Measurements from ENCODE around the gene ERGIC1.
A peak's percentile ranks its signal among the peaks of the same experiment; 100 is the strongest.

Gene ERGIC1

DNA sequence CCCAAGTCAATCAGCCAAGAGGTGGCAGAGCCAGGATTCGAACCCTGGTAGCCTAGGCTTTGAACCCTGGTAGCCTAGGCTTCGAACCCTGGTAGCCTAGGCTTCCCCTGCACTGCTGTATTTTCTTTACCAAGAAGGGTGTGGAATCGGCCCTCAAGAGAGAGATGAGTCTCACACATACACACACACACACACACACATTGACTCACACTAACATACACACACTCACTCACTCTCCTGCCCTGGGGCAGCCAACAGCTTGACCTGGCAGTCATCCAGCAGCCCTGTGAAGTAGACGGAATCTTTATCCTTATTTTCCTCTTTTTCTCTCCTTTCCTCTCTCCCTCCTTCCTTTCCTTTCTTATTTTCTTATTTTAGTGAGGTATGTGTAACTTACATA is 69.7 kb downstream of the ERGIC1 start:
- peak; percentile 54 for DNase-seq

- DNase-seq: no peak
Observed at GRCh38 chr5:172904312-172904642, 70.2 kb downstream of the ERGIC1 start.

- DNase-seq: no peak
Observed at GRCh38 chr5:172904643-172905345, 70.7 kb downstream of the ERGIC1 start.

DNA sequence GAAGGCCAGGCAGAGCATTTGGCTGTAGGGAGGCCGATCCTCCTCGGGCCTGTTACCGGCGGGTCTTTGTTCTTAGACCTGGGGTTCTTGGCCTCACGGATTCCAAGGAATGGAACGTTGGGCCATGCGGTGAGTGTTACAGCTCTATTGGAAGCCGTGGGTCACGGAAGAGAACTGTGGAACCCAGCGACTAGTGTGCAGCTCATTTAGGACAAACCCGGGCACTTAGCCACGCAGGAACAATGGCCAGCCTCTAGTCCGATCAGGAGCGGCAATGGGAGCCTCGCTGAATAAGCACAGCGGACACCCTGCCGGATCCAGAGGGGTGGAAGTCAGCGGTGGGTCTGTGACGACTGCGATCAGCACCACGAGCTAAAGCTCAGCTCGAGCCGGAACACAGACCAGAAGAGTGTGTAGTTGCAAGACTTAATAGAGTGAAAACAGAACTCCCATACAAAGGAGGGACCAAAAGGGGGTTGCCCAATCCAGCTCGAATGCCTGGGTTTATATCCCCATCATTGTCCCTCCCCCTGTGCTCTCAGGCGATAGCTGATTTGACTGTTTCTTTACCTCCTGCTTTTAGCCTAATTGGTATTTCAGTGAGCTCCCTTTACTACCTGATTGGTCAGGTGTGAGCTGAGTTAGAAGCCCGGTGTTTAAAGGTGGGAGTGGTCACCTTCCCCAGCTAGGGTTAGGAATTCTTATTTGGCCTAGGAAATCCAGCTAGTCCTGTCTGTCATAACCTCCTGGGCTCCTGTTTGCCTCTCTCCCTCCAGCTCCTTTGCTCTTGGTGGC is 71.5 kb downstream of the ERGIC1 start:
- no peak for DNase-seq

DNA sequence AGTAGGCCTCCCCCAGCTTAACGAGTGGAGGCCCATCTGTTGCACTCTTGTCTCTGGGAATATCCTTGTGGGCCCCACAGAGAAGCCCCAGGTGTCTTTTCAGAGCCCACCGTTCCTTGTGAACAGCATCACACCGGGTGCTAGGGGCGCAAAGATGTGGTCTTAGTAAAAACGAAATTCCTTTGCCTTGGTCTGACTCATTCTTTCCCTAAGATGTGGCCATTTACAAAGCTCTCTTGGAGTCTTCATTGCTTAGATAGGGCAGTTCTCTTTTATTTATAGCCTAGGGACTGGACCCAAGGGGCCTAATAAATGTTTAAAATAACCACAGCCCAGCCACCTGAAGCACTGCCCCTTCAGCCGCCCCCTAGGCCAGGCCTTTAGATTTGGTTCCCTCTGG is 72.4 kb downstream of the ERGIC1 start:
- no peak for DNase-seq

GRCh38 chr5:172906888-172907287 is 72.8 kb downstream of the ERGIC1 start:
- no peak for DNase-seq

DNA sequence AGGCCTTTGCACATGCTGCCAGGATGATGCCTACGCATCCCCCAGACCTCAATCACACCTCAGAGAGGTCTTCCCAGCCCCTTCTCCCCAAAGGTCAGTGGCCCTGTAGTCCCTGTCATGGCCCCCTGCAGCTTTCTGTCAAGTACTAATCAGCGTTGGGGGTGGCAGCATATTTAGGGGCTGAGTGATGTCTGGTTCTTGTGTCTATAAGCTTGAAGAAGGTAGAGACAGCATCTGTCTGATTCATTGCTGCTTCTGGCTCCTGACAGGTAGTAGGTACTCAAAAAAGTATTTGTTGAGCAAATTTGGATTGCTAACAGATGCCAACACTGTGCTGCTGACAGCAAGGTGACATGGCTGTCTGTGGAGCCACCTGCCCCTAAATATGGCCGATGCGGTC is 73.6 kb downstream of the ERGIC1 start:
- DNase-seq: no peak

DNA sequence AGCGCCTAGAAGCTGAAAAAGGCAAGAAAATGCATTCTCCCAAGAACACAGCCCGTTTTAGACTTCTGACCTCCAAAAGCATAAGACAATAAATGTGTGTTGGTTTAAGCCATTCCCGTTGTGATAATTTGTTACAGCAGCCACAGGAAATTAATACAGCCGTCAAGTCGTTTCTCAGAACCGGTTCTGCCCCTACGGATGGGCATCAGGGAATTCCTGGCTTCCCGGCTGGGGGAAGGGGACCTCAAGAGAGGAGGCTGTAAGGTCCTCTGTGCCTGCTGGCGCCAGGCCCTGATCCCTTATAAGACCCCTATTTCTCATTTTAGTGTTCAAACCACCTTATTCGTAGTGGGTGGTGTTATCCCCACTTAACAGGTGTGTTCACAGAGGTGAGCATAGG is 74.6 kb downstream of the ERGIC1 start:
- DNase-seq: no peak

- no peak for DNase-seq
Observed at GRCh38 chr5:172909931-172910502, 76.0 kb downstream of the ERGIC1 start.

GRCh38 chr5:172910828-172911627 is 77.0 kb downstream of the ERGIC1 start:
- no peak for DNase-seq

DNA sequence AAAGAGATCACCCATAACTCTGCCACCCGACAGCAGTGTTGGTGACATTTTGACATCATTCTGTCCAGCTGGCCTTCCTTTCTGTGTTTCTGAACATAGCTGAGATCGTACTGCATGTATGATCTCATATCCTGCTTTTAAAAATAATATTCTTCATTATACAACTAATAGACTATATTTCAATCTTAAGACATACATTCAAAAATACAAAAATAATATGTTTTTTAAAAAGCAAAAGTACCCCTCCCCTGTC is 77.5 kb downstream of the ERGIC1 start:
- DNase-seq: no peak

- DNase-seq: no peak
Observed at GRCh38 chr5:172911976-172912375, 77.9 kb downstream of the ERGIC1 start.

- no peak for DNase-seq
Observed at GRCh38 chr5:172913117-172913850, 79.2 kb downstream of the ERGIC1 start.

DNA sequence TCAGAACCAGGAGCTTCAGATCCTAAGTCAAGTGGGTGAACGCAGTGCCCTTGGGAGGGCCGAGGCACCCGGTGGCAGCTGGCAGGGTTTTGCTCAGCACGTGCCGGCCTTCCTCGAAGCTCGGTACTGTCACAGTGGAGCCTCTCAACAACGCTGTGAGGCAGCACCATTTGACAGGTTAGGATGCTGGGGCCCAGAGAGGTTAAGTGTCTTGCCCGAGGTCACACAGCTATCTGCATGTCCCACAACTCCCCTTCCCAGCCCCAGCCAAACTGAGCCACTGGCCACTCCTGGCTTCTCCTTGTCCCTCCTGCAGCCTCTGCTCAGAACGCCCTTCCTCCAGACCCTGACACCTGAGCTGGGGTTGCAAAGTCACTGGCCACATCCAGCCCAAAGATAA is 81.5 kb downstream of the ERGIC1 start:
- DNase-seq: no peak

- DNase-seq: no peak
Observed at GRCh38 chr5:172918421-172919371, 84.6 kb downstream of the ERGIC1 start.

- no peak for DNase-seq
Observed at GRCh38 chr5:172919525-172920446, 85.7 kb downstream of the ERGIC1 start.

DNA sequence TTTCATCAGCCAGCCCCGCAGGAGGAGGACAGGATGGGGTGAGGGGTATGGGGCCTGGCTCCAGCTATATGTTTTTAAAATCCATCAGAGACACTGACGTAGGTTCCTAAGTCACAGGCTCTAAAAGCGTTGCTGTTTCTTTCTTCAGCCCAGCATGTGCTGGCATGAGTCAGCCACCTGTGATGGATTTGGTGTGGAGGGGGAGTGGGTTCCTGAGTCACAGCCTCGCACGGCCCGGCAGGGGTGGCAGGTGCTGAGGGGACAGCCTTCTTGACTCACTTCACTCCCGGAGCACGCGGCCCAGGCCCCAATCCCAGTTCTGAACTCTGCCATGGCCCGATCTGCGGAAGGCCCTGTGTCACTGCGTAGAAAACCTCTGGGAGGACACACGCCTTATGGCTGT is 86.4 kb downstream of the ERGIC1 start:
- no peak for DNase-seq

- no peak for DNase-seq
Observed at GRCh38 chr5:172920995-172921394, 86.9 kb downstream of the ERGIC1 start.

DNA sequence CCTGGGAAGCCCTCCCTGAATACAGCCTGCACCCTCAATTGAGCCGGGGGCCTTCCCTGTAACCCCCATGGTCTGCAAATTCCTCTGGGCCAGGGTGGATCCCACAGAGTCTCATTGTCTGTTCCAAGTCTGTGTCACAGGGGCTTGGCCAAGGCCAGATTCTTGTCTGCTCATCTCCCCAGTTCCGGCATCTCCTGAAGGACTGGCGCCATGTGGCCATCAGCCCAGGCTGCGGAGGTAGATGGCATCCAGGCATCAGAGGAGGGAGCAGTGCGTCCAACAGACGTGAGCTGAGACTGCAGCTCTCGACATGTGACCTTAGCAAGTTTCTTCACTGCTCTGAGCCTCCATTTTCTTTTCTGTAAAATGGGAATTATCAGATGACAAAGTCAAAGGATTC is 87.9 kb downstream of the ERGIC1 start:
- no peak for DNase-seq

DNA sequence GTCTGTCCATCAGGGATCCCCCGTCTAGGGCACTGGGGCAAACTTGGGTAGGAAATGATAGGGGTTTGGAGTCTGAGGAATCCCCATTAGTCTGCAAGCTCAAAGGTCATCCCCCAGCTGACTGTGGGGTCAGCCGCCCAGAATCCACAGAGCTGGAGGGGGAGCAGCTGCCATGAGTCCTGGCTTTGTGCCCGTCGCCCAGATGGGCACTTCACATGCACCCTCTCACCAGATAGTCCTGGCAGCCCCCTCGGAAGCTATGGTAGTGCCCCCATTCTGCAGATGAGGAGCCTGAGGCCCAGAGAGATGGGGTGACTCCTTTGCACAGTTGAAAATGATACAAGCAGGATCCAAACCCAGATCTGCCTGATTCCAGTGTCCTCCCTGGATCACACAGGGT is 89.5 kb downstream of the ERGIC1 start:
- DNase-seq: no peak
